ENCODE measurements around the gene LMO7. TPM values are rescaled to one million over a fixed set of nuclear protein-coding genes. Genes with fewer than 3 reads are reported as not detected.
"Not testable (repeated sequence)": the region's sequence is repeated elsewhere in the genome, so short reads cannot be mapped to it uniquely, and the experiment has no call there.

The LMO7 gene
- total RNA-seq, 4 donors from 2014 or later = 60.5 to 108 (median 75.6) TPM

GRCh38 chr13:75690607-75691006 is 54.5 kb downstream of the LMO7 start:
- 75 to 76% methylated on average over 1 of the region's 1 CpG for WGBS, 2 donors
- no peak overlapping the region for H3K4me3 ChIP-seq (ENCODE audit: low read depth, poor library complexity, severe bottlenecking)
- no peak for TF ChIP-seq POLR2A (IDR thresholded peaks at IDR 0.05)
- TF ChIP-seq CTCF (IDR thresholded peaks at IDR 0.05) = no peak
- no peak for DNase-seq (ENCODE audit: low spot score in 2 of 2)
- intact Hi-C loops (cut with DNase I; ENCODE audit: low total_unique reads) = no loop called here

GRCh38 chr13:75691183-75691582 is 55.1 kb downstream of the LMO7 start:
- TF ChIP-seq CTCF (IDR thresholded peaks at IDR 0.05) = no peak
- no peak for TF ChIP-seq POLR2A (IDR thresholded peaks at IDR 0.05)
- DNase-seq (ENCODE audit: low spot score in 2 of 2) = no peak
- 83 to 96% methylated on average over 1 of the region's 1 CpG for WGBS, 2 donors
- H3K4me3 ChIP-seq (ENCODE audit: low read depth, poor library complexity, severe bottlenecking) = no peak overlapping the region
- intact Hi-C loops (cut with DNase I; ENCODE audit: low total_unique reads) = no loop called here

GRCh38 chr13:75693227-75693626 is 57.1 kb downstream of the LMO7 start:
- H3K4me3 ChIP-seq (ENCODE audit: low read depth, poor library complexity, severe bottlenecking) = no peak overlapping the region
- intact Hi-C loops (cut with DNase I; ENCODE audit: low total_unique reads) = no loop called here
- 74 to 80% methylated on average over 2 of the region's 2 CpGs for WGBS, 2 donors
- TF ChIP-seq CTCF (IDR thresholded peaks at IDR 0.05) (no peak), POLR2A (IDR thresholded peaks at IDR 0.05) (no peak)
- DNase-seq (ENCODE audit: low spot score in 2 of 2) = no peak

- 64 to 71% methylated on average over 8 of the region's 8 CpGs for WGBS, 2 donors
- no peak for DNase-seq (ENCODE audit: low spot score in 2 of 2)
- no peak overlapping the region for H3K4me3 ChIP-seq (ENCODE audit: low read depth, poor library complexity, severe bottlenecking)
- TF ChIP-seq CTCF (IDR thresholded peaks at IDR 0.05) (no peak), POLR2A (IDR thresholded peaks at IDR 0.05) (no peak)
- intact Hi-C loops (cut with DNase I; ENCODE audit: low total_unique reads) = no loop called here
Observed at GRCh38 chr13:75694722-75695121, 58.6 kb downstream of the LMO7 start.

- WGBS, 2 donors = 22% methylated on average over 8 of the region's 8 CpGs
- H3K4me3 ChIP-seq (ENCODE audit: low read depth, poor library complexity, severe bottlenecking); intact Hi-C loops (cut with DNase I; ENCODE audit: low total_unique reads): not testable (repeated sequence)
- peak in 1 of 3 donors; percentile 69 for TF ChIP-seq CTCF (IDR thresholded peaks at IDR 0.05)
- DNase-seq (ENCODE audit: low spot score in 2 of 2) = peak; percentile 62 to 96
Observed at GRCh38 chr13:75695908-75696307, 59.8 kb downstream of the LMO7 start.

GRCh38 chr13:75699062-75699461 is 62.9 kb downstream of the LMO7 start:
- intact Hi-C loops (cut with DNase I; ENCODE audit: low total_unique reads) = no loop called here
- TF ChIP-seq CTCF (IDR thresholded peaks at IDR 0.05) = no peak
- TF ChIP-seq POLR2A (IDR thresholded peaks at IDR 0.05) = no peak
- no peak overlapping the region for H3K4me3 ChIP-seq (ENCODE audit: low read depth, poor library complexity, severe bottlenecking)
- 100% methylated on average over 1 of the region's 1 CpG for WGBS, 2 donors
- no peak for DNase-seq (ENCODE audit: low spot score in 2 of 2)

- H3K4me3 ChIP-seq (ENCODE audit: low read depth, poor library complexity, severe bottlenecking); DNase-seq (ENCODE audit: low spot score in 2 of 2); intact Hi-C loops (cut with DNase I; ENCODE audit: low total_unique reads): not testable (repeated sequence)
- WGBS, 2 donors = 88 to 93% methylated on average over 7 of the region's 7 CpGs
Observed at GRCh38 chr13:75699717-75700116, 63.6 kb downstream of the LMO7 start.
